HUES6 (cell line): ENCODE measurements around the gene FCHSD2.
"Not testable (repeated sequence)": the region's sequence is repeated elsewhere in the genome, so short reads cannot be mapped to it uniquely, and the experiment has no call there.

Source experiments
- H3K27ac ChIP-seq: 2 replicates; pipeline ENCODE4 v1.7.0; 2013; ENCODE audit warnings: low read depth, mild to moderate bottlenecking, low read length, inconsistent platforms
- H3K27me3 ChIP-seq: 2 replicates; pipeline ENCODE4 v1.6.1; 2013; ENCODE audit warnings: low read length; ENCODE audit not compliant: control insufficient read depth, insufficient read depth
- H3K36me3 ChIP-seq: 2 replicates; pipeline ENCODE4 v1.6.1; 2013; ENCODE audit warnings: low read length; ENCODE audit not compliant: control insufficient read depth, insufficient read depth
- H3K4me1 ChIP-seq: 2 replicates; pipeline ENCODE4 v1.6.1; 2013; ENCODE audit warnings: low read length; ENCODE audit not compliant: control insufficient read depth, insufficient read depth
- H3K4me3 ChIP-seq: 2 replicates; pipeline ENCODE4 v1.5.1; 2013; ENCODE audit warnings: low read depth, low read length
- H3K9ac ChIP-seq: one replicate; pipeline ENCODE4 v1.6.1; 2013; ENCODE audit warnings: mild to moderate bottlenecking, low read length
- H3K9me3 ChIP-seq: 2 replicates; pipeline ENCODE4 v1.6.1; 2013; ENCODE audit warnings: low read depth, low read length; ENCODE audit not compliant: control insufficient read depth, insufficient read depth

Gene FCHSD2

GRCh38 chr11:72833083-72833733 is 308.9 kb downstream of the FCHSD2 start:
- Histone ChIP-seq H3K9me3 (no peaks in the 10 kb centered on the region), H3K27ac (no peak overlapping the region), H3K9ac (no peak overlapping the region), H3K36me3 (no peaks in the 10 kb centered on the region), H3K4me3 (no peak overlapping the region), H3K4me1 (peaks cover 8% of the 10 kb centered on the region), H3K27me3 (no peaks in the 10 kb centered on the region)

GRCh38 chr11:72832301-72833082 is 309.6 kb downstream of the FCHSD2 start:
- no peak overlapping the region for H3K9ac ChIP-seq
- peaks cover 8% of the 10 kb centered on the region for H3K4me1 ChIP-seq
- no peaks in the 10 kb centered on the region for H3K36me3 ChIP-seq
- H3K4me3 ChIP-seq, result no peak overlapping the region
- no peaks in the 10 kb centered on the region for H3K27me3 ChIP-seq
- H3K27ac ChIP-seq, result no peak overlapping the region
- H3K9me3 ChIP-seq, result no peaks in the 10 kb centered on the region

- H3K4me1 ChIP-seq, result peaks cover 8% of the 10 kb centered on the region
- H3K4me3 ChIP-seq, result no peak overlapping the region
- no peaks in the 10 kb centered on the region for H3K27me3 ChIP-seq
- H3K36me3 ChIP-seq, result no peaks in the 10 kb centered on the region
- no peaks in the 10 kb centered on the region for H3K9me3 ChIP-seq
- H3K27ac ChIP-seq, result no peak overlapping the region
- H3K9ac ChIP-seq, result no peak overlapping the region
Observed at GRCh38 chr11:72831521-72832300, 310.4 kb downstream of the FCHSD2 start.

GRCh38 chr11:72829884-72830533 is 312.1 kb downstream of the FCHSD2 start:
- Histone ChIP-seq H3K4me3 (no peak overlapping the region), H3K36me3 (no peaks in the 10 kb centered on the region), H3K9me3 (no peaks in the 10 kb centered on the region), H3K9ac (no peak overlapping the region), H3K4me1 (peaks cover 8% of the 10 kb centered on the region), H3K27me3 (no peaks in the 10 kb centered on the region), H3K27ac (no peak overlapping the region)

GRCh38 chr11:72829178-72829577 is 312.9 kb downstream of the FCHSD2 start:
- H3K9ac ChIP-seq, result no peak overlapping the region
- H3K4me3 ChIP-seq, result no peak overlapping the region
- no peak overlapping the region for H3K27ac ChIP-seq
- H3K36me3 ChIP-seq, result no peaks in the 10 kb centered on the region
- H3K27me3 ChIP-seq, result no peaks in the 10 kb centered on the region
- peaks cover 8% of the 10 kb centered on the region for H3K4me1 ChIP-seq
- H3K9me3 ChIP-seq, result no peaks in the 10 kb centered on the region

- H3K27me3 ChIP-seq, result 0 out of 2 replicates have a peak, but pooled peaks cover 3% of the 10 kb centered on the region
- H3K4me1 ChIP-seq, result peaks cover 8% of the 10 kb centered on the region
- H3K9ac ChIP-seq, result no peak overlapping the region
- H3K36me3 ChIP-seq, result no peaks in the 10 kb centered on the region
- H3K4me3 ChIP-seq, result no peak overlapping the region
- H3K9me3 ChIP-seq, result no peaks in the 10 kb centered on the region
- no peak overlapping the region for H3K27ac ChIP-seq
Observed at GRCh38 chr11:72828692-72829101, 313.4 kb downstream of the FCHSD2 start.

- H3K4me3 ChIP-seq, result no peak overlapping the region
- no peak overlapping the region for H3K9ac ChIP-seq
- H3K27me3 ChIP-seq, result peaks cover 7% of the 10 kb centered on the region
- H3K27ac ChIP-seq, result no peak overlapping the region
- H3K9me3 ChIP-seq, result no peaks in the 10 kb centered on the region
- H3K36me3 ChIP-seq, result no peaks in the 10 kb centered on the region
- H3K4me1 ChIP-seq, result peaks cover 8% of the 10 kb centered on the region
Observed at GRCh38 chr11:72828081-72828567, 314.0 kb downstream of the FCHSD2 start.

GRCh38 chr11:72827656-72828055 is 314.5 kb downstream of the FCHSD2 start:
- not testable (repeated sequence) for H3K4me3 ChIP-seq, H3K27ac ChIP-seq, H3K9me3 ChIP-seq, H3K4me1 ChIP-seq, H3K36me3 ChIP-seq, H3K9ac ChIP-seq
- H3K27me3 ChIP-seq, result peaks cover 12% of the 10 kb centered on the region

GRCh38 chr11:72826942-72827480 is 315.1 kb downstream of the FCHSD2 start:
- no peak overlapping the region for H3K9ac ChIP-seq
- H3K36me3 ChIP-seq, result no peaks in the 10 kb centered on the region
- no peak overlapping the region for H3K27ac ChIP-seq
- peaks cover 15% of the 10 kb centered on the region for H3K27me3 ChIP-seq
- H3K9me3 ChIP-seq, result no peaks in the 10 kb centered on the region
- no peak overlapping the region for H3K4me3 ChIP-seq
- H3K4me1 ChIP-seq, result peaks cover 5% of the 10 kb centered on the region

- Histone ChIP-seq H3K9me3 (no peaks in the 10 kb centered on the region), H3K4me3 (no peak overlapping the region), H3K27ac (no peak overlapping the region), H3K27me3 (peaks cover 15% of the 10 kb centered on the region), H3K36me3 (no peaks in the 10 kb centered on the region), H3K4me1 (peaks cover under 1% of the 10 kb centered on the region), H3K9ac (no peak overlapping the region)
Observed at GRCh38 chr11:72826191-72826941, 315.8 kb downstream of the FCHSD2 start.
